ENCODE results near the gene SPG7. TPM values are rescaled to one million over a fixed set of nuclear protein-coding genes. Genes with fewer than 3 reads are reported as not detected.
A peak's percentile ranks its signal among the peaks of the same experiment; 100 is the strongest.

SPG7 gene
- total RNA-seq, 4 donors from 2014 or later, result 68.6 to 125 (median 74.8) TPM

DNA sequence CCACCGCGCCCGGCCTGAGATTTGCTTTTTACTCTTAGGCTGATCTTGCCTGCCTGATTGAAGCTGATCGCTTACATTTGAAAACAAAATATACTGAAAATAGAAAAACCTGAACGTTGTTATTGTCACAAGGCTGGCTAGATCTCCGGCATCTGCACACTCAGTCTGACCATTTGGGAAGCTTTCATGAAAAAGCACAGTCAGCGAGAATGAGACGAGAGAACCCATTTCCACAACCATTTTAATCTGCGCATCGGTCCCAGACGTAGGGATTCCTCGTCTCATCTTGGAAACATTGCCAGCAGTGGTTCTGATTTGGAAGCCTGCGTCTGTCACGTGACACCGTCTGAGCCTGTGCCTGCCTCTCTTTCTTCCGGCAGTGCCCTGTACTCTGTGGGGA, 20.9 kb downstream of the SPG7 start:
- DNase-seq (ENCODE audit: low spot score) (no peak), ATAC-seq (ENCODE audit: low FRiP score) (no peak)
- TF ChIP-seq CTCF (IDR thresholded peaks at IDR 0.05), result no peak

GRCh38 chr16:89530401-89531381, 22.5 kb downstream of the SPG7 start:
- DNase-seq (ENCODE audit: low spot score), result no peak
- TF ChIP-seq CTCF (IDR thresholded peaks at IDR 0.05), result no peak
- ATAC-seq (ENCODE audit: low FRiP score), result no peak

DNA sequence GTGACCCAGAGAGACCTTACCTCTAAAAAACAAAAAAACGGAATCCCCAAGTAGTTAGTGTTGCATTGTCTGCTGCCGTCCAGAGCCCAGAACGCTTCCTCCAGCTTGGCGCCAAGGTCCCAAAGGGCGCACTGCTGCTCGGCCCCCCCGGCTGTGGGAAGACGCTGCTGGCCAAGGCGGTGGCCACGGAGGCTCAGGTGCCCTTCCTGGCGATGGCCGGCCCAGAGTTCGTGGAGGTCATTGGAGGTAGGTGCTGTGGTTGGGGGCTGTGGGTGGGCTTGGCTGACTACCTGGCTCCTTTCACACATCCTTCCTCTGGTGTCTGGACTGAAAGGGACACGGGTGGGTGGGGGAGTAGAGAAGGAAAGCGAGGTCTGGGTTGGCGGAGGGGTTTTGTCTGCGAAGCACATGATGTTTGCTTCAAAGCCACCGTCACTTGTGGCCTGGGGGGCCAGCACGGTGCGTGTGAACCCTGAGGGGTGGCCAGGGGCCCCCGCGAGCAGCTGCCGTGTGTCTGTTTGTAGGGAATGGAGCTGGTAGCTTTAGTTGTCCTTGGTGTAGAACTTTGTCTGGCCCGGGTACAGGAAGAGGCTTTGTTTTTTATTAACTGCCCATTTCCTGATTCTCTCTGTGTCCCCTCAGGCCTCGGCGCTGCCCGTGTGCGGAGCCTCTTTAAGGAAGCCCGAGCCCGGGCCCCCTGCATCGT, 23.8 kb downstream of the SPG7 start:
- DNase-seq (ENCODE audit: low spot score) (no peak), ATAC-seq (ENCODE audit: low FRiP score) (no peak)
- TF ChIP-seq CTCF (IDR thresholded peaks at IDR 0.05), result no peak

DNA sequence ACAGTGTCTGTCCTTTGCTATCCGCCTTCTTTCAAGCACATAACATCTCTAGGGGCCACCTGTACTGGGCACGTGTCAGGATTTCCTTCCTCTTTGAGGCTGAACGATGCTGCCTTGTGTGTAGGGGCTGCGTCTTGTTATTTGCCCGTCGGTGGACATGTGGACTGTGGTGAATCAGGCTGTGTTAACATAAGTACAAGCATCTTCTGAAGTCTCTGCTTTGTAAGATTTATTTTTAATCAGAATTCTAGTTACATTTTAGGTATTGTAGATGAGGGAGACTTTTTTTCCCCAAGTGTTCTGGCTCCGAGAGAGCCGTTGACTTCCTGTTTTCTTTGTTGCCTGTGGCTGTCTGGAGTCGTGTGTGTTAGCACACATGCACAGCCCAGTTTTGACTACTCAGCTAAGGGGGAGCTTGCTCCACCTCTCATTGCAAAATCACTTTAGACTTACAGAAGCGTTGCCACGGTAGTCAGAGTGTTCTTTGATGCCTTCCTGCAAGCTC, 26.1 kb downstream of the SPG7 start:
- TF ChIP-seq CTCF (IDR thresholded peaks at IDR 0.05), result no peak
- ATAC-seq (ENCODE audit: low FRiP score) (peak; percentile 26), DNase-seq (ENCODE audit: low spot score) (no peak)

DNA sequence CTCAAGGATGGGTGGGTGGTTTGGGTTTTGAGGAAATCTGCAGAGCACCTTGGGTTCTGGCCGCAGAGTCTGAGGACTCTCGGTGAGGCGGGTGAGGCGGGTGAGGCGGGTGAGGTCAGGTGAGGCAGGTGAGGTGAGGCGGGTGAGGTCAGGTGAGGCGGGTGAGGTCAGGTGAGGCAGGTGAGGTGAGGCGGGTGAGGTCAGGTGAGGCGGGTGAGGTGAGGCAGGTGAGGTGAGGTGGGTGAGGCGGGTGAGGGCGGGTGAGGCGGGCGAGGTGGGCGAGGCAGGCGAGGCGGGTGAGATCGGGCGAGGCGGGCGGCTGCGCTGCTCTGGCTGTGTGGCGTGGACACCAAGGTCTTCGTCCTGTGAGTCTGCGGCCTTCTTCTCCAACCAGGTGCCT, 28.2 kb downstream of the SPG7 start:
- ATAC-seq (ENCODE audit: low FRiP score), result no peak
- TF ChIP-seq CTCF (IDR thresholded peaks at IDR 0.05), result no peak
- DNase-seq (ENCODE audit: low spot score), result no peak

DNA sequence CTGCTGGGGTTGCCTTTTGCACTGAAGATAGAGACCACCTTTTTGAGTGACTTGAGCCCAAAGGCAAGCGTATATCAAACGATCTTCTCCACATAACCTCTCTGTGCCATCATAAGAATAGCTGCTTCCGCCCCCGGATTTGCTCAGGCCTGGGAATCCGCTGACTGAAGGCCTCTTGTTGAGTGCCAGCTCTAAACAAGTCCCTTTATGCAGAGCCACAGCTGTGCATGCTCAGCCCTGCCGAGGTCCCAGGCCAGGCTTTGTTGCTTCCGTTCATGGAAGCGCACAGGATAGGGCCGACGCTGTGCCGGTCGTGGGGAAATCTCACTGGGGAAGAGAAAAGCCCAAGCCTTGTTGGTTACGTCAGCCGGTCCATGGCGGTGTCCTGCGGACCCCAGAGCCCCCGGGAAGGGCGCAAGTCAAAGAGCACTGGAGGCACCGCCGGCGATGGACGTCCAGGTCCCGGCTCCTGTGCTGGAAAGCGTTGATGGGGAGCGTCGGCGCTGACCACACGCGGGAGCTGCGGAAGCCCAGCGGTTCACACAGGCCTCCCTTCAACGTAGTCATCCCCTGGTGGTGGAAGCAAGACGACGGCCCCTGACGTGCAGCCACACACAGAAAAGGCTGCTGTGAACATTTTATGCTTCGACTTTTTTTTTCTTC, 28.8 kb downstream of the SPG7 start:
- ATAC-seq (ENCODE audit: low FRiP score) (no peak), DNase-seq (ENCODE audit: low spot score) (no peak)
- TF ChIP-seq CTCF (IDR thresholded peaks at IDR 0.05), result no peak
